ENCODE measurements around the gene LRRC74A.

LRRC74A gene

DNA sequence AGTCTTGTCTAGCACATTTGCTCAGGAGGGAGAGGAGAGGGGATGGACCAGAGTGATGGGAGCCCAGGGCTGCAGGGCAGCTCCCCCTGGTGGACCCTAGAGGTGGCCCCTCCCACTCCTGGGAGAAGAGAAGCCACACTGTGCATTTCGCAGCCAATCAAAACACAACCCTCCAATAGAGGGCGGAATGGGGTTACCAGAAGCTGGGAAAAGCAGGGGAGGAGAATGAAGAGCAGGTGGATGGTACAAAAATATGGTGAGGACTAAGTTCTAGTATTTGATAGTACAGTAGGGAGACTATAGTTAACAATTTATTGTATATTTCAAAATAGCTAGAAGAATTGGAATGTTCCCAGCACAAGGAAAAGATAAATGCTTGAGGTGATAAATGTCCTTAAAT is 41.3 kb upstream of the LRRC74A start:
- Histone ChIP-seq H3K4me1 (ENCODE audit: control insufficient read depth, low read length) (no peaks in the 10 kb centered on the region), H3K79me2 (ENCODE audit: control insufficient read depth, low read length) (no peaks in the 10 kb centered on the region), H3K36me3 (ENCODE audit: control insufficient read depth, low read length) (peaks cover 42% of the 10 kb centered on the region), H3K27me3 (ENCODE audit: control insufficient read depth, low read length) (no peaks in the 10 kb centered on the region), H3K9me2 (replicated peaks; ENCODE audit: control insufficient read depth, low read length) (no peaks in the 10 kb centered on the region), H3K9me3 (ENCODE audit: control insufficient read depth, insufficient read depth, low read length) (no peaks in the 10 kb centered on the region), H4K20me1 (ENCODE audit: control insufficient read depth, insufficient read depth, low read depth, low read length) (no peaks in the 10 kb centered on the region), H3K27ac (ENCODE audit: low read depth, low read length) (no peak overlapping the region), H3K4me2 (ENCODE audit: low read length) (no peak overlapping the region), H3K4me3 (ENCODE audit: low read length) (no peak overlapping the region), H3F3A (ENCODE audit: control insufficient read depth, insufficient read depth) (no peaks in the 10 kb centered on the region)
- TF ChIP-seq, protein P1, sequence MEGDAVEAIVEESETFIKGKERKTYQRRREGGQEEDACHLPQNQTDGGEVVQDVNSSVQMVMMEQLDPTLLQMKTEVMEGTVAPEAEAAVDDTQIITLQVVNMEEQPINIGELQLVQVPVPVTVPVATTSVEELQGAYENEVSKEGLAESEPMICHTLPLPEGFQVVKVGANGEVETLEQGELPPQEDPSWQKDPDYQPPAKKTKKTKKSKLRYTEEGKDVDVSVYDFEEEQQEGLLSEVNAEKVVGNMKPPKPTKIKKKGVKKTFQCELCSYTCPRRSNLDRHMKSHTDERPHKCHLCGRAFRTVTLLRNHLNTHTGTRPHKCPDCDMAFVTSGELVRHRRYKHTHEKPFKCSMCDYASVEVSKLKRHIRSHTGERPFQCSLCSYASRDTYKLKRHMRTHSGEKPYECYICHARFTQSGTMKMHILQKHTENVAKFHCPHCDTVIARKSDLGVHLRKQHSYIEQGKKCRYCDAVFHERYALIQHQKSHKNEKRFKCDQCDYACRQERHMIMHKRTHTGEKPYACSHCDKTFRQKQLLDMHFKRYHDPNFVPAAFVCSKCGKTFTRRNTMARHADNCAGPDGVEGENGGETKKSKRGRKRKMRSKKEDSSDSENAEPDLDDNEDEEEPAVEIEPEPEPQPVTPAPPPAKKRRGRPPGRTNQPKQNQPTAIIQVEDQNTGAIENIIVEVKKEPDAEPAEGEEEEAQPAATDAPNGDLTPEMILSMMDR (IDR thresholded peaks at IDR 0.05; ENCODE audit: low read depth, low read length, poor library complexity, severe bottlenecking) = peak; percentile 69
- TF ChIP-seq EZH2phosphoT487 (IDR thresholded peaks at IDR 0.05; ENCODE audit: borderline replicate concordance, low read length) = no peak

DNA sequence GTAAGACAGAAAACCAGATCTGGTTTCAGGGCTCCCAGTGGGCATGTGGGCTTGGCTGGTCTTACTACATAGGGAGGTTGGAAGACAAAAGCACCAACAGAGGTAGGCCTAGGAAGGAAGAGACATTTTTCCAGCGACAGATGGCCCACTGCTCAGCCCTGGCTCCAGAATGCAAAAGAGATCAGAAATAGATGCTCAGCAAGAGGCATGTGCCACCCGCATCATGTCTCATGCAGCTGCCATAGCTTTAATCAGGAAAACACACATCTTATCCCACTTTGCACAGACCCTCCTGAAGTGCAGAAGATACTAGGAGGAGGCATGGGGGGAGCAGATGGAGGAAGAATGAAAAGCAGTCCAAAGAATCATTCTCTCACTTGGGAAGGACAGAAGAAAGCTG is 39.6 kb upstream of the LRRC74A start:
- TF ChIP-seq, protein P1 (IDR thresholded peaks at IDR 0.05; ENCODE audit: low read depth, low read length, poor library complexity, severe bottlenecking) = no peak
- no peak for TF ChIP-seq EZH2phosphoT487 (IDR thresholded peaks at IDR 0.05; ENCODE audit: borderline replicate concordance, low read length)
- H3K27me3 ChIP-seq (ENCODE audit: control insufficient read depth, low read length) = no peaks in the 10 kb centered on the region
- H3K79me2 ChIP-seq (ENCODE audit: control insufficient read depth, low read length) = no peaks in the 10 kb centered on the region
- no peaks in the 10 kb centered on the region for H3K9me2 ChIP-seq (replicated peaks; ENCODE audit: control insufficient read depth, low read length)
- H4K20me1 ChIP-seq (ENCODE audit: control insufficient read depth, insufficient read depth, low read depth, low read length) = no peaks in the 10 kb centered on the region
- H3K27ac ChIP-seq (ENCODE audit: low read depth, low read length) = no peak overlapping the region
- no peaks in the 10 kb centered on the region for H3K9me3 ChIP-seq (ENCODE audit: control insufficient read depth, insufficient read depth, low read length)
- H3K4me1 ChIP-seq (ENCODE audit: control insufficient read depth, low read length) = no peaks in the 10 kb centered on the region
- peaks cover 56% of the 10 kb centered on the region for H3K36me3 ChIP-seq (ENCODE audit: control insufficient read depth, low read length)
- no peaks in the 10 kb centered on the region for H3F3A ChIP-seq (ENCODE audit: control insufficient read depth, insufficient read depth)
- no peak overlapping the region for H3K4me3 ChIP-seq (ENCODE audit: low read length)
- H3K4me2 ChIP-seq (ENCODE audit: low read length) = no peak overlapping the region

DNA sequence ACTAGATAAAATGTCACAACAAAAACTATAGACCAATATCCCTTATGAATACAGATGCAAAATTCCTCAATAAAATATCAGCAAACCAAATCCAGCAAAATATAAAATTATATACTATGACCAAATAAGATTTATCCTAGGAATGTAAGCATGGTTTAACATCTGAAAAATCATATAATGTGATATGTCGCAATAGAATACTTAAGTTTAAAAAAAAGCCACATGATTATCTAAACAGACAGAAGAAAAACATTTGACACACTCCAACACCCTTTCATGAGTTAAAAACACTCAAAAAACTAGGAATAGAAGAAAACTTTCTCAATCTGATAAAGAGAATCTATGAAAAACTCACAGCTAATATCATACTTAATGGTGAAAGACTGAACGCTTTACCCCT is 33.8 kb upstream of the LRRC74A start:
- H3K9me3 ChIP-seq (ENCODE audit: control insufficient read depth, insufficient read depth, low read length) = no peaks in the 10 kb centered on the region
- no peak for TF ChIP-seq EZH2phosphoT487 (IDR thresholded peaks at IDR 0.05; ENCODE audit: borderline replicate concordance, low read length)
- TF ChIP-seq, protein P1 (IDR thresholded peaks at IDR 0.05; ENCODE audit: low read depth, low read length, poor library complexity, severe bottlenecking) = no peak
- no peaks in the 10 kb centered on the region for H3K79me2 ChIP-seq (ENCODE audit: control insufficient read depth, low read length)
- no peaks in the 10 kb centered on the region for H3K4me1 ChIP-seq (ENCODE audit: control insufficient read depth, low read length)
- H3K4me2 ChIP-seq (ENCODE audit: low read length) = no peak overlapping the region
- no peaks in the 10 kb centered on the region for H3K27me3 ChIP-seq (ENCODE audit: control insufficient read depth, low read length)
- no peak overlapping the region for H3K27ac ChIP-seq (ENCODE audit: low read depth, low read length)
- no peak overlapping the region for H3K4me3 ChIP-seq (ENCODE audit: low read length)
- H3K36me3 ChIP-seq (ENCODE audit: control insufficient read depth, low read length) = peaks cover 37% of the 10 kb centered on the region
- H4K20me1 ChIP-seq (ENCODE audit: control insufficient read depth, insufficient read depth, low read depth, low read length) = no peaks in the 10 kb centered on the region
- H3K9me2 ChIP-seq (replicated peaks; ENCODE audit: control insufficient read depth, low read length) = no peaks in the 10 kb centered on the region
- no peaks in the 10 kb centered on the region; the same call in 1 of the 2 replicates for H3F3A ChIP-seq (ENCODE audit: control insufficient read depth, insufficient read depth)

Measured in DOHH2 (cell line).